Fibroblast of skin of right quadriceps (primary cell): ENCODE measurements around the gene SLC9A8.
A peak's percentile ranks its signal among the peaks of the same experiment; 100 is the strongest.

ENCODE experiments used
- DNase-seq: peaks from one replicate; pipeline ENCODE4 v3.0.0-alpha.2; 2013

SLC9A8 gene

DNA sequence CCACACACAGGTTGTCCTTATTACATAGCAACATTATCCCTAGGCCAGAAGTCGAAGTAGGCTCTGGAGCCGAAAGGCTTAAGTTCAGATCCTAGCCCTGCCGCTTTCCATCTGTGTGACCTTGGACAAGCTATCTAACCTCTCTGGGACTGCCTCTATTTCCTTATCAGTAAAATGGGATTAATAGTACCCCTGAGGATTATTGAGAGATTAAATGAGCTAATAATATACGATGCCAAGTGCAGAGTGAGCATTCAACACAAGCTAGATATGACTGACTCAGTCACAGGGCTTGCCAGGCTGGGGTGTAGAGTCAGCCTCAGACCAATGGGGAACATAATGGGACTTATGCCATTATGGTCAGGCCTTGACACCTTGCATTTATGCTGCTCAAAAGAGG lies 111.6 kb downstream of the SLC9A8 start:
- no peak for DNase-seq

DNA sequence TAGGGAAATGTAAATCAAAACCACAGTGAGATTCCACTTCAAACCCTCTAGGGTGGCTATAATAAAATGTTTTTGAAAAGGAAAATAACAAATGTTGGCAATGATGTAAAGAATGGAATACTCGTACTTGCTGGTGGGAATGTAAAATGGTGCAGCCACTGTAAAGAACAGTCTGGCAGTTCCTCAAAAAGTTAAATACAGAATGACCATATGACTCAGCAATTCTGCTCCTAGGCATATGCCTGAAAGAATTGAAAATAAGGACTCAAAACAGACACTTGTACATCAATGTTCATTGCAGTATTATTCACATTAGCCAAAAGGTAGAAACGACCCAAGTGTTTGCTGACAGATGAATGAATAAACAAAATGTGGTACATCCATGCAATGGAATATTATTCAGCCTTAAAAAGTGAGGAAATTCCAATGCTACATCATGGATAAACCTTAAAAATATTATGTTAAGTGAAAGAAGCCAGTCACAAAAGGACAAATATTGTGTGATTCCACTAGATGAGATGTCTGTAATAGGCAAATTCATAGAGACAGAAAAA lies 113.3 kb downstream of the SLC9A8 start:
- no peak for DNase-seq

DNA sequence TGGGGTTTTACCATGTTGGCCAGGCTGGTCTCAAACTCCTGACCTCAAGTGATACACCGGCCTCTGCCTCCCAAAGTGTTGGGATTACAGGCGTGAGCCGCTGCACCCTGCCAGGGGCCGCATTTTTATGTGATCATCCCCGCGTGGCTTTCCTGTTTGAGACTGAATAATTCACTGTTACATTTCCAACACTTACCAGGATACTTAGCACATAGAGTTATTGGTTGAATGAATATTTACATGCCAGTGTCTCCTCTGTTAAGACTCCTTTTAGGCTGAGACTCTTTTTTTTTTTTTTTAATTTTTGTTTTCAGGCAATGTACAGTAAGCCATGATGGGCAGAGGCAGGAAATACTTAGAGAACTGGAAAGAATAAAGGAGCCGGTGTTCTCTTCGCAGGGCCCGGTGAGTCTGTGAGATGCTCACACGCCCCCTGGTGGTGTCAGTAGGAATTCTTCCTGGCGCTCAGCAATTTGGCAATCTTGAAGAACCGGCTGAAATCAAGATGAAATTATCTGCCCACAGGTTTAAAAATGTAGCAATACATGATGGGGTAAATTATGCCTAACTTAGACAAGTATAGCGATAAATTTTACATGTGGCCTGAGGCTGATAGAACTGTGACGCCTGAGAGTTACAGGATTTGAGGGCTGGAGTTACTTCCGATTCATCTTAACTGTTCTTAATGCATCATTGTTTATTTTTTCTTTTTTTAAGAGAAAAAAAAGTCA lies 115.9 kb downstream of the SLC9A8 start:
- peak; percentile 76 for DNase-seq

- DNase-seq: no peak
Observed at GRCh38 chr20:49929142-49929494, 116.5 kb downstream of the SLC9A8 start.

DNA sequence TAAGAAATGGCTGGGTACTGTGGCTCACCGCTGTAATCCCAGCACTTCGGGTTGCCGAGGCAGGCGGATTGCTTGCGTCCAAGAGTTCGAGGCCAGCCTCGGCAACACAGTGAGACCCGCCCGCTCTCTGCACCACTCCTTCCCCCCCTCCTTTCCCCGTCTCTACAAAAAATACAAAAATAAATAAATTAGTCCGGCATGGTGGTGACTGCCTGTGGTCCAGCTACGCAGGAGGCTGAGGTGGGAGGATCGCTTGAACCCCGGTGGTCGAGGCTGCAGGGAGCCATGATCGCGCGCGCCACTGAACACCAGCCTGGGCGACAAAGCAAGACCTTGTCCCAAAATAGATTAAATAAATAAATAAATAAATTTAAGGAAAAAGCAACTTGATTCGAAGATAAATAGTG lies 123.1 kb downstream of the SLC9A8 start:
- no peak for DNase-seq

DNA sequence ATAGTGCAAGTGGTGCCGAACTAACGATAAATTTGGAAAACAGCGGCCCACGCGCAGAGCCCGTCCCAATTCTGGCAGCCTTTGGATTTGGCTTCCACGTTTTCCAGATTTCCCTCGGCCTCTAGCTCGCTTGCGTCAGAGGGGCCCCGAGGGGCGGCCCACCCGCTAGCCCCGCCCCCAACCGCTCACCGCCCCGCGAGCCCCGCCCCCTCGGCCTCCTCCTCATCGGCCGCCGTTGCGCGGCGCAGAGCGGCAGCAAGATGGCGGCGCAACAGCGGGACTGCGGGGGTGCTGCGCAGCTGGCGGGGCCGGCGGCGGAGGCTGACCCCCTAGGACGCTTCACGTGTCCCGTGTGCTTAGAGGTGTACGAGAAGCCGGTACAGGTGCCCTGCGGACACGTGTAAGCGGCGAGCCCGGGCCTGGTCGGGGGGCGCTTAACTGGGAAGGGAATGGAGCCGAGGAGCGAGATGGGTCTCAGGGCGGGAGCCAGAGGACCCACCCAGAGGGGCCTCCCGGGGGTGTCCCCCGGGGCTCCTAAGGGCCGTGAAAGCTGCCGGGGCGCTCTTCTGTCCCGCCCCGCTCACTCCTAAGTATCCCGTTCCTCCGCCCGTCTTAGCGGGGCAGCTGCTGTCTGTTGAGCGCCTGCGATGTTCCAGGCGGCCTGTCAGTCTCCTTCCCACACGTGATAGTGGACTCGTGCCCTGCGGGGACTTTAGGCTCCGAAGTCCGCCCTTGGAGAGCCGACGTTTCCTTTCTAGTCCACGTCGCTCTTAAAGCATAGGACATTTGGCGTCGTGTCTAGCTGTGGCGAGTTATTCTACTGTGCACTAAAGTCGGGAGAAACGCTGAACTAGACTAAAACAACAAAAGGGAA lies 123.8 kb downstream of the SLC9A8 start, which contains the start of gene RNF114:
Gene RNF114 (plus strand): TSS at position 245 of the 874 bp plus-strand sequence. CDS start 16 bp downstream, at position 261.
- DNase-seq: peak; percentile 91

DNA sequence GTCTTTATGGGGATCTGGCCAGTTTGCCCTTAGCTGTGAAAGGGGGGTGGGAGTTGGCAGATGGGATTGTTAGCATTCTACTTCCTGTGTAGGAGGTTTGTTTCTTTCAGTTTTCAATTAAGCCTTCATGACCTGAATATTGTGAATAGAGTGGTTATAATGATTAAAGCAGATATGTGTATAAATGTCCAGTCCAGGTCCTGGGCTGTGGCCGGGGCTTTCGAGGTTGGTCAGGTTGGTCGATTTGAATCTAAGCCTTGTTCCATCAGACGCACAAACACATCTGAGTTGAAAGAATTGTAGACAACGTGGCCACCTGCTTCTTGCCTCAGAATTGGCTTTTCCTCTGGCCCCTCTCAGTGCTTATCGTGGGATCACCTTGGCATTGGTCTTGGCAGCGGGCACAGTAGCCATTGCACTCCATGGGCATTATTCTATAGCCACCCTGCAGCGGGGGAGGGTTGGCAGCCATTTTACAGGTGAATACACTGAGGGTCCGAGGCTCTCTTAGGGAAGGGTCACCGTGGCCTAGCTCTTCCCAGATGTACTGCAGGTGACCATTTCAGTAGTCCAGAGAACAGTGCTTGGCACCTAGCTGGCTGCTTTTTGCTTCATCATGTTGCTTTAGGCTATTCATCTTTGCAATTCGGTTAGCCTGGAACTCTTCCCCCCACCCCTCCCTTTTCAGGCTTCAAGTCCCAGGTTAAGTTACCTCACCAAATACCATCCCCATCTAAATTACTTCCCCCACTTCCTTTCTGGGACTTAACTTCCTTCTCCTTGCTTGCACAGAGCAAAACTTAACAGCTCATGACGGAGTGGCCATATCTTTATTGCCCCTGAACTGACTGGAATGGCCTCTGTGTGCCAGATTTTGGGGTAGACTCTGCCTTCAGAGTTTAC lies 124.7 kb downstream of the SLC9A8 start:
- no peak for DNase-seq

DNA sequence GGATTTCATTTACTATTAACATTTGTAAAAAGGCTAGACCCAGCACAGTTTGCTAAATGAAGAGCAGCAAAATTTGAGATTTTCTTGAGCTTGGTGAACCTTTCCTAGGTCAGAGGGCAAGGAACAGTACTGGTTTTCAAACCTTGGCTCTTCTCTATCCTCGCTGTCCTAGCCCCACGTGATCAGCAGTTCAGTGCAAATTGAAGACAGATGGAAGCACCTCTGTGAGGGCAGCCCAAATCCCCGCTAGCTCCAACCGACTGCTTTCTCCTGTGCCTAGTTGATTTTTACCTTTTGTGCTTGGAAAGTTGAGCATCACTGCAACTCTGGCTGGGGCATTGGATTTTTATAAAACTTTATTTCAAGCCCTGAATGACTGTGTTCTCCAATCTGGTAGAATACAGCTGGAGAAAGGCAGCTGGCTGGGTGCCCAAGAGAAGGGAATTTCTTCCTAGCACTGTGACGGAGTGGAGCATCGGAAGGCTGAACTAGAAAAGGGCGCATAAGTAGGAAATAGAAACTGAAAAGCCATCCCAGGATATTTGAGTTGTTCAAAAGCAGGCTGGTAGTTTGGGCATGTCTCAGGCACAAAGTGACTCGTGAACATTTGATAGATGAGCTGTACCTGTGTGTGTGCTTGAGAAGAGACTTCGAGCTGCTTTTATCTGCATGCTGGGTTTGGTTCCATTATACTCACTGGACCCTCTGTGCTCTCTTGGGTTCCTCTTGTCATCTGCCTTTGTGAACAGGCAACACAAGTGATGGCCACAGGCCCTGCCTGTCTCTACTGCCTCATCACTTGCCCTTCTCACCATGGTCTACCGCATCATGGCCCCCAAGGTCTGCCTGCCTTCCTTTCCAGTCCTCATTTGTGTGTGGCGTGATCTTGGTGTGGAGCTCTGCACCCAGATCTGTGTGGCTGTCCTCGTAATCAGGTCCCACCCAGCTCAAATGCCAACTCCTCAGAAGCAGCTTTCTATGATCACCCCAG lies 125.8 kb downstream of the SLC9A8 start:
- DNase-seq: peak; percentile 72

GRCh38 chr20:49941456-49941855 lies 128.8 kb downstream of the SLC9A8 start:
- DNase-seq: no peak
